Epidermal melanocyte (primary cell): ENCODE data around the gene SPATA16.

Source experiments
- DNase-seq: peaks from one replicate; pipeline ENCODE4 v3.0.0; 2011; ENCODE audit warnings: low spot score; ENCODE audit not compliant: insufficient read length

Gene SPATA16

DNA sequence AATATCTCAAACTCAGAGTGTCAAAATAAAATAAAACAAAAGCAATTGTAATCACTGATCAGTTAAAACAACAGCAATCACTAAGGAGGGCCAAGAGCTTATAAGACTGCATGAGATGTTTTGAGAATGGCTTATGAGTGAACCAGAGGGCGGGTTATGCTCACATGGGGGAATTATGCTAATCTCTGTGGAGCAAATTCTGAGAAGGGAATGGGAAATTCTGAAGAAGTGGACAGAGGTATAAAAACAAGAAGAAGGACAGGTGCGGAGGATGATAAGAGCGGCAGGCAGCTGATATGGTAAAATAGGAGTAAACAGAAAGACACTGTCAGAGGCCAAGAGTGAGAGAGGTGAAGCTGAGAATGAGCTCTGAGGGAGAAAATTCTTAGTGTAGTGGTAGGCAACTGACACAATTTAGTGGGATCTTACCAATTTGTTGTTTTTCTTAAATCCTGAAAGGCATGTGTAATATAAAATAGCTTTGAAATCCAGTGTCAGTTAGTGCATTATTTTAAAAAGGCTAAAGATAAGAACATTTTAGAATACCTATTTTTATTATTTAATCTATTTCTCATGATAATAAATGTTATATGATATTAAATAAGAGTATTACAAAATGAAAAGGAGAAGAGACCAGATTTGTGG lies 133.8 kb downstream of the SPATA16 start:
- no peak for DNase-seq

GRCh38 chr3:173006006-173006405 lies 135.0 kb downstream of the SPATA16 start:
- no peak for DNase-seq

GRCh38 chr3:173004681-173005080 lies 136.4 kb downstream of the SPATA16 start:
- no peak for DNase-seq

DNA sequence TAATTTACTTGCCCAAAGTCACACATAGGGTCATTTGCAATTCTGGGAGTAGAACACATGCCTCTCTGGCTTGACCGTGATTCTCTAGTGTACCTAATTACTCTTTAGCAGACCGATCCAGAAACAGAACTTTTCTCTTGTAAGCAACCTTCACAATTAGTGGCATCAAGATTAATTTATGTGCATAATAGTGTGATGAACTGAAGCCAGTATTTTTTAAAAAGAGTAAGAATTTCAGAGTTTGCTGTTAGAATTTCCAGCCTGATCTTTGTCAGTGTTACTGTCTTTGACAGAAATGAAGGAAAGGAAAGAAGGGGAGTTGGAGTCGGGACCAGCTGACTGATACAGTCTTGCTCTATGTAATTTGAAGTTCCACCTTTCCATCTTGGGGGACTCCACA lies 137.1 kb downstream of the SPATA16 start:
- no peak for DNase-seq

DNA sequence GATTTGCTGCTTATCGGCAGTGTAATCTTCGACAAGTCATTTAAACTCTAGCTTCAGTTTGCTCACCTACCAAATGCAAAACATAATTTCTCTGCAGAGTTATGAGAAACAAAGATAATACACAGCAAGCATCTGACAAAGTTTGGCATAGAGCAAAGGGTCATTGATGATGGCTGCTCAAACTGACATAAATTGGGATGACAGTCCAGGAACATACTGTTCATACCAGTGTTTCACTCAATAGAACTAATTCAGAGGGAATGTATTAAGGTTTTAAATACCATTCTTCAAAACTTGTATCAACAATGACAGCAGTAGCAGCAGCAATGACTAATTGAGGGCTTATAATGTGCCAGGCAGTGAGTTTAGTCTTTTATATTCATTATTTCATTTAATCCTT lies 137.6 kb downstream of the SPATA16 start:
- no peak for DNase-seq

DNA sequence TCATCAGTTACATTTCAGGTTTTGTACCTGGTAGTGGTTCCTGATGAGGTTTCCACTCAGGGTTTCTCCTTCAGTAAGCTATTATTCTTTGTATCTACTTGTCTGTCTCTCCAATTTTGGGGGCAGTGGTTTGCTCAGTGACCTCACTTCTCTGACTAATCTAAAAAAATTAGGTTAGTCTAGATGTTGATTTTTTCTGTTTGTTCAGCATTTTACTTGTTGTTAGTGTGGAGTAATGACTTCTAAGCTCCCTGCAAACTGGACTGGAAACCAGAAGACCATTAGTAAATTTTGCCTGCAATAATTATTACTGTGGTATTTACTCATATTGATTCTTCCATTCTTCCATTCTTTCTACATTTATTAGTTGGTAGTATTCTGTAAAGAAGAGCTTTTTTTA lies 139.4 kb downstream of the SPATA16 start:
- DNase-seq, result no peak

- no peak for DNase-seq
Observed at GRCh38 chr3:173000553-173000952, 140.5 kb downstream of the SPATA16 start.

DNA sequence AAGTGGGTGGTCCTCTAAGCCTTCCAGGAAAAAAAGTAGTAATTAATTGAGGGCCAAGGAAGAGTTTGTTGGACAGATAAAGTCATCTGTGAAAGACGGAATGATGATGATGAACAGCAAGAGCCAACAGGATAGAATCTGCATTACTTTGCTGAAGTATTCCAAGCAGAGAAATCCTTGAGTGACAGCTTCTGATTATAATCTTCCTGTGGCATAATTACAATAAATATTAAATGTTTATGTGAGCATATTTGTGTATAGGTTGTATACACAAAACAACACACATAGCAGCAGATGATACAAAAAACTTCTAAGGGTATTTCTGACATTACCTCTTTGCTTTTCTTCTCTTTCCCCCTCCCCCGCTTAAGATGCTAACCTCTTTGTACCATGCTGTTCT lies 147.6 kb downstream of the SPATA16 start:
- no peak for DNase-seq

DNA sequence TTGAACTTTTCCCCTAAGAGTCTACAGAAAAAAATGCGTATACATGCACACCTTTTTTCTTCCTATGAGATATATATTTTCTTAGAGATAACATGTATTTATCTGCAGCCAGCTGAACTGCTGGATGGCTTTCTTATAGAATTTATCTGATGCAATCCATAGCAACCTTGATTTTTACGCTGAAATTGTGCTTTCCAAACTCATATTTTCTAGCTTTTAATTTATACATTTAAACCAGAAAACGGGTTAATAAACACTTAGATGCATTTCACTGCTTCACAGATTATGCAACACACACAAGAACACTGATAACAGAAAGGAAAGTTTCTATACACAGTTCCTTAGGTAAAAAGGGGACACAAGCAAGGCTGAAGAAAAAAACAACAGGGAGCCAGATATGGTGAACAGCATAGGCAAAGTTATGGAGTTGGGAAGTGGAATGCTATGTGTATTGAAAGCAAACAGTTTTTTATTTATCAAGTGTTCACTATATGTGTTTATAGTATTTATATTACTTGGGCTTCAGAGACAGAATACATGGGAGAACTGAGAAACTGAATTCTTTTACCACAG lies 149.5 kb downstream of the SPATA16 start:
- no peak for DNase-seq

GRCh38 chr3:172989373-172989772 lies 151.7 kb downstream of the SPATA16 start:
- no peak for DNase-seq

- no peak for DNase-seq
Observed at GRCh38 chr3:172987273-172987672, 153.8 kb downstream of the SPATA16 start.

DNA sequence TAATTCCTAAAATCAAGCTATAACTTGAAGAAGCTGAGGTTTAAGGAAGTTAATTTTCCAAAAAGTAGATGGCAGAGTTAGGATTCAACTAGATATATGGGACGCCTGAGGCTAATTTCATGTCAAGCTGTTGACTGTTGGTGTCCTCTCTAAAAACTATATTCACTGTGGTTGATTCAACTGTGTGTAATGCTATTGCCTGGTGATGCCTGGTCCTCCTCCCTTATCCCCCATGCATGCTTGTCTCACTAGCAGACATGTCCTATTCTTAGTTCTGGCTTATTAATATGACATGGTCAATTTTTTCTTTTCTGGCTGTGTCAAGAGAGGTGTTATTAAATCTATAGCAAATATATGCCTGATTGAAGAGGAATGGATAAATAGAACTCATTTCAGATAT lies 156.1 kb downstream of the SPATA16 start:
- DNase-seq, result no peak

GRCh38 chr3:172982736-172983364 lies 158.2 kb downstream of the SPATA16 start:
- no peak for DNase-seq

GRCh38 chr3:172981407-172981983 lies 159.5 kb downstream of the SPATA16 start:
- DNase-seq, result no peak

- no peak for DNase-seq
Observed at GRCh38 chr3:172980849-172981248, 160.2 kb downstream of the SPATA16 start.

- DNase-seq, result no peak
Observed at GRCh38 chr3:172977696-172978095, 163.3 kb downstream of the SPATA16 start.

- no peak for DNase-seq
Observed at GRCh38 chr3:172974969-172975368, 166.1 kb downstream of the SPATA16 start.

DNA sequence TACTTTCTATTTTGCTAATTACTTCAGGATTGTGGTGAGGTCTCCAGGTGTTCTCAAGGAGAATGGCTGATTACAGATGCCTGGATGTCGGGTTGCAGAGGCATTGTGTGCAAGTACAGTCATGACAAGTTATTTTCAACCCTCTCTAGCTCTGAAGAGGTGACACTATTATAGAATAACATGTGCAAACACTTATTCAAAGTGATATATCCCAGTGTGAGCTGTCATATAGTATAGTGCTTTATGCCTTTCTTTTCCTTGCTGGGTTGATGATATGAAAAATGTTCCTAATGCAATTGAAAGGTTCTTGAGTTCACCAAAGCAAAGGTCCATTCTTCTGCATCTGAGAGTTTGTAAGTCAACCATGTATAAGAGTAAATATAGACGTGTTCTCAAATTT lies 167.2 kb downstream of the SPATA16 start:
- DNase-seq, result no peak

- no peak for DNase-seq
Observed at GRCh38 chr3:172972717-172973116, 168.3 kb downstream of the SPATA16 start.

- DNase-seq, result no peak
Observed at GRCh38 chr3:172972067-172972466, 169.0 kb downstream of the SPATA16 start.

DNA sequence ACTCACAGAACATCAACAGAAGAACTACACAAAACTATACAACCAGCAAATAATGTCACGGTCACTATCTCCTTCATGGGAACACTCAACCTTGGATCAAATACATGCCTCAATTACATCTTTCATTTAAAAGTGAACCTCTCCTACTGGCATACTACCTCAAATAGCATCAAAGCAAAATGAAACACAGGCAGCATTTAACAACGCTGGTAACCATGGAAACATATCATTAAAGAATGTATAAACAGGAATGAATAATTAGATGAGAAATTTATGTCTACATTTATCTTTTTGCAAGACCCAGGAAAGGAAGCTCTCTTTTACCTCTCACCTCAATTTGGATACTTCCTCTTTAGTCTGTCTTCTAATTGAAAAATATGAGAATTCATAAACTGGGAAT lies 172.4 kb downstream of the SPATA16 start:
- DNase-seq, result no peak

- DNase-seq, result no peak
Observed at GRCh38 chr3:172965256-172965655, 175.8 kb downstream of the SPATA16 start.
